NCI-H2081 (cell line): ENCODE measurements around the gene BORCS5.
"Not testable (repeated sequence)": the region's sequence is repeated elsewhere in the genome, so short reads cannot be mapped to it uniquely, and the experiment has no call there.

ENCODE experiments used
- DNase-seq, 2 experiments: peaks; one replicate each; lab custom pipeline; 2025; lab: John Stamatoyannopoulos, UW

Gene BORCS5

GRCh38 chr12:12488296-12488695 is 131.4 kb downstream of the BORCS5 start:
- no peak for DNase-seq

DNA sequence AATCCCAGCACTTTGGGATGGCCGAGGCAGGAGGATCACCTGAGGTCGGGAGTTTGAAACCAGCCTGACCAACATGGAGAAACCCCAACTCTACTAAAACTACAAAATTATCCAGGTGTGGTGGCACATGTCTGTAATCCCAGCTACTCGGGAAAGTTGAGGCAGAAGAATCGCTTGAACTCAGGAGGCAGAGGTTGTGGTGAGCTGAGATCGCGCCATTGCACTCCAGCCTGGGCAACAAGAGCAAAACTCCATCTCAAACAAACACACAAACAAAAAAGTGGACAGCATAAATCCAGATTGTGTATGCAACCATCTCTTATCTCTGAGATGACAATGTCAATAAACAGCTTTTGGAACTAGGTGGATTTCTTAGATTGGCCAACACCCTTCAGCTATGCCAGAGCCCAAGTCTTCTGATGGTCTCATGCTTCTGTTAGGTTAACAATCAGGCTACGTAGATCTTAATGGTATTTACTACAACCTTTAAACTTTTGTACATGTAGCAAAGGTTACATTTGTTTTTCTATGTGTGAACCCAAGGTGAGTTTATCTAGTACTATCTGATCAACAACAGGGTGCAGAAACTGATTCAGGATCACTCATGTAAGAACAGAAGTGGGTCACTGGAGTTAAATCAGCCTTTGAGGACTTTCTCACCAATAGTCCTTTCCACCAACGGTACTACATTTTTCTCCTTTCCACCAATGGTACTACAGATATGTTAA is 132.1 kb downstream of the BORCS5 start:
- DNase-seq = no peak

DNA sequence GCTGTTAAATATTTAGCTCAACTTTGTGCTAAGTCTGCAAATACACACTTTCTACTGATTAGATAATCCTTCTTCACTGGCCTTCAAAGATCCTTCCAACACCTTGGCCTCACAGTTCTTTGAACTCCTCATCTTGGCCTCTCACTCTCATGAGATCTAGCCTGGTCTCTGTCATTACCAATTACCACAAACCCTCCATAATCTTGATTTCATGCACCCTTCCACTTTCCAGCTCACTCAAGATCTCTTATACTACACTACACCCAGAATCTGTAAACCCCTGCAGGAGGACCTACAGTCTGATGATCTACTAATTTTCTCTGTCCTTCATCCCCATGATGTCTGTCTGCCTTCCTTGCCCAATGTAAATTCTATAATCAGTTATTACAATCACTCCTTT is 134.7 kb downstream of the BORCS5 start:
- DNase-seq = no peak

DNA sequence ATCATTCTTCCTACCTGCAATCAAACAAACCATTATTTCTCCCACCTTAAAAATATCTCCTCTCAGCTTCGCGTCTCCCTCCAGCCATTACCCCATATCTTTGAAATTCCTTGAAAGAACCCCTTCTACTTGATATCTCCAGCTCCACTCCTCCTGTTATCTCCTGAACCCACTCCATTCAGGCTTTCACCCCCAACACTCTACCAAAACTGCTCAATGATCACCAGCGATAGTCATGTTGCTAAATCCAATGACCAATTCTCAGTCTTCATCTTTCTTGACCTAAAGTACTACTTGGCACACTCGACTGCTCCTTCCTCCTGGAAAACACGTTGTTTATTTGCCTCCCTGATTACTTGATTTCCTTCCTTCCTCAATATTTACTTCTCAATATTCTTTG is 135.7 kb downstream of the BORCS5 start:
- no peak for DNase-seq

DNA sequence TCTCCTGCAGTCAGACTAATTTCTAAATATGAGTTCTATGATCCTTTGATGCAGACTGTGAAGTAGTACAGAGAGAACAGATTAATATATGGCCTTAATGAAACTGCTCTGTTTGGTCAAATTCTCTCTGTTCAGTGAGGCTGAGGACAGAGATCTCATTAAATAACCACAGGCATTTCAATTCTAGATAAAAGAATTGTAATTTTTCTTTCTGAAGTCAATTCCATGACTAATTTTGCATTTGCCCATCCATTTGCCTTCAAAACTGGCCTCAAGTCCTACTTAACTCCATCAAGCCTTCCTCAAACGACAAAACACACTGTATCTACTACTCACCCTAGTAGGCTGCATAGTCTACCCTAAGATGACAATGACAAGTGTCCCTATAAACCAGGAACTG is 138.7 kb downstream of the BORCS5 start:
- no peak for DNase-seq

DNA sequence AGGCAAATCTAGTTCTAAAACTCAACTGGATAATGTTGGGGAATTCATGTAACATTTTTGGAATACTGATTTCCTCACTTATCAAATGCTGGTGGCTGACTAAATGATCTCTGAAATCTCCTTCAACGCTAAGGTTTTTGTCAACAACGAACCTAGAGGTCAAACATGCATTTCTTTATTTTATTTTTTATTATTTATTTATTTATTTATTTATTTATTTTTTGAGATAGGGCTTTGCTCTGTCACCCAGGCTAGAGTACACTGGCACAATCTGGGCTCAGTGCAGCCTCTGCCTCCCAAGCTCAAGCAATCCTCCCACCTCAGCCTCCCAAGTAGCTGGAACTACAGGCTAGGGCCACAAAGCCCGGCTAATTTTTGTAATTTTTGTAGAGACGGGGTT is 141.3 kb downstream of the BORCS5 start:
- no peak for DNase-seq

DNA sequence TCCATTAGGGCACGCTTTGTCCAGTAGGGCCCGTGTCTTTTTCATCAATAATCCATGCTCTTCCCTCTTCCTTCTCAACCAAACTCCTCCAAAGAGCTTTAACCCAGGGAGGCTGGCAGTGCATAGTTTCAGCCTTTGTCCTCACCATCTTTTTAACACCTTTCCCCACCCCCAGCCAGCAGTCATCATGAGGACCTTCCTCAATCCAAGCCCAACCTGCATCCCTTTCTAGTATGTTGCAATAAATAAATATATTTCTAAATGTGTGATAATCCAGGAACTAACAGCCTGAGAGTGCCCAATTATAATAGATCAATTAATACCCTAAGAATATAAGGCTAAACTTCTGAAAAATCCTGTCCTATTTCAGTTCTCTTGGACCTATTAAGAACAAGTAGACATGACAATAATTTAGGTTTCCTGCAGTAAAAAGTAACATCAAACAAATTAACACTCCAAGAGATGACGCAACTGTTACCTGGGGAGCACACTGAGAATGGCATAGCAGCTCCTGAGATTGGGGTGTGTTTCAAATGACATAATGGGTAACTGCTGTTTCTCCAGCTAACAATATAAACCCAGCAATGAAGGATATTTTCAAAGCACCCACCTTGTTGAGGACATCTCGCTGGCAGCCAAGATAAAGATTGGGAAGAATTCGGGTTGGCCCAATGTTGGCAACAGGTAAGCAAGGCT is 143.2 kb downstream of the BORCS5 start:
- no peak for DNase-seq

GRCh38 chr12:12501121-12501520 is 144.2 kb downstream of the BORCS5 start:
- DNase-seq = no peak

- not testable (repeated sequence) for DNase-seq
These were observed 145.4 kb downstream of the BORCS5 start for GRCh38 chr12:12502130-12502814.

DNA sequence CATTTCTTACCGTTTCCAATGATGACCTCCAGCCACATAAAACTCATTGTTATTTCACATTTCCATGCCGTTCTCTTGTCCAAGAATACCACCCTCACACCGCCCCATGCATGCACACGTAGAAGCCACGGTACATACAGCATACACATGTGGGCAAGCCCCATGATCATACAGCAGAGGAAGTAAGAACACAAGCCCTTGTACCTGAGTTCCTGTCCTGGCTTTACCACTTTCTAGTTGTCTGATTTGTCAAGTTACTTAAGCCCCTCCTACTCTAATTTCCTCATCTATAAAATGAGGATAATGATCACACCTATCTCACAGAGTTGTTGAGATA is 145.9 kb downstream of the BORCS5 start:
- DNase-seq = no peak

- DNase-seq = no peak
These were observed 146.7 kb downstream of the BORCS5 start for GRCh38 chr12:12503384-12504078.

DNA sequence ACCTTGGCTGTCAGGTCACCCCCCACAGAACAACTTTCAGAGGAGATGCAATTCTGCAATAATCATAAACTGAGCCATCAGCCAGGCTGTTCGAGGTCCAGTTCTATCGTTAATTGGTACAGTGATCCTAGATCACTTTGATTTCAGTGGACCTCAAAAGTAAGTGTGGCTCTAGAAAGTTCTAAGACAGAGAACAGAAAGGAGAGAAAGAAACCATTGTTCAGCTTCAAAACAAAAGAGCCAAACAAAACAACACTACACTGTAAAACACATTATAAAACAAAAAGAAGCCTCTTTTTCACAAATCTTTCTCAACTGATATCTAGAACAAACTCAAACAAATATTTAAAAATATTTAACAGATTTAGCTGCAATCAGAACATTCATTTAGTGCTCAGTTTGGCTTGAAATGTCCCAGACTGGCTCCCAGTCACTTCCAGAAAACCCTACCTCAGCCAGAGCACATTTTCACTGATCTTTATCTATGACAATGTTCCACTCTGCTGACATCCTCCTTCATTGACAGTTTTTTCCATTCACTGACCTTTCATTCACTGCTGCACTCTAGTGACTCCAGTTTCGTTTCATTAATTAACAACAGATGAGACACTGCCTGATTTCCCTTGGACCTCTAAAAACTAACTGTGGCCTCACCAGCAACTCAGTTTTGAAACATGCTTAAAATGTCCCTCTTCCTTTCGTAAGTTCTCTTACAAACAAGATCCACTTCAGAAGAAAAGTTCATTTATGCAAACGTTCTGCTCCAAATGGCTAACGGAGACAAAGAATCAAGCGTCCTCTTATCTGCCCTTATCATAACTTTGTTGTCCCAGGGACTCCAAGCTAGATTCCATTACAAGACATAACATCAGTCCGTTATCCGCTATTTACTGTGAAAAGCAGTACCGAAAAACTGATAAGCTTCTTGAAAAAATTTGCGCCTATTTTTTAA is 148.9 kb downstream of the BORCS5 start:
- DNase-seq = no peak

- no peak for DNase-seq
These were observed 149.6 kb downstream of the BORCS5 start for GRCh38 chr12:12506496-12506890.

- DNase-seq = no peak
These were observed 150.2 kb downstream of the BORCS5 start for GRCh38 chr12:12507121-12507520.

DNA sequence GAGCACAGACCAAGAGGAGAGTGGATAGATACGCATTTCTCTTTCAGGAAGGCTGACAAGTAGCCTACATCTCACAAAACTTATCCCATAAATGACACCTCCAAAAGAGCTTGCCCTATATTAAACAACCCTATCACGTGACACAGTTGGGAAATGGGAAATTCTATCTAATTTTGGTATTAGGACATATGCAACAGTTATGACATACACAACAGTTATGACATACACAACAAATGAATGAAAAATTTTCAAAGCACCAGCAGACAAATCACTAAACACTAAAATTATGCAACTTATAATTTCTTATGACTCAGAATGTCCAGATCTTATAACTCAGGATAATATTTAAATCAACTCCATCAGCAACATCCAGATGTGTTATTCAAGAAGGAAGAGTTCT is 151.7 kb downstream of the BORCS5 start:
- DNase-seq = no peak

GRCh38 chr12:12510141-12510540 is 153.3 kb downstream of the BORCS5 start:
- DNase-seq = no peak

GRCh38 chr12:12510551-12510950 is 153.7 kb downstream of the BORCS5 start:
- no peak for DNase-seq

DNA sequence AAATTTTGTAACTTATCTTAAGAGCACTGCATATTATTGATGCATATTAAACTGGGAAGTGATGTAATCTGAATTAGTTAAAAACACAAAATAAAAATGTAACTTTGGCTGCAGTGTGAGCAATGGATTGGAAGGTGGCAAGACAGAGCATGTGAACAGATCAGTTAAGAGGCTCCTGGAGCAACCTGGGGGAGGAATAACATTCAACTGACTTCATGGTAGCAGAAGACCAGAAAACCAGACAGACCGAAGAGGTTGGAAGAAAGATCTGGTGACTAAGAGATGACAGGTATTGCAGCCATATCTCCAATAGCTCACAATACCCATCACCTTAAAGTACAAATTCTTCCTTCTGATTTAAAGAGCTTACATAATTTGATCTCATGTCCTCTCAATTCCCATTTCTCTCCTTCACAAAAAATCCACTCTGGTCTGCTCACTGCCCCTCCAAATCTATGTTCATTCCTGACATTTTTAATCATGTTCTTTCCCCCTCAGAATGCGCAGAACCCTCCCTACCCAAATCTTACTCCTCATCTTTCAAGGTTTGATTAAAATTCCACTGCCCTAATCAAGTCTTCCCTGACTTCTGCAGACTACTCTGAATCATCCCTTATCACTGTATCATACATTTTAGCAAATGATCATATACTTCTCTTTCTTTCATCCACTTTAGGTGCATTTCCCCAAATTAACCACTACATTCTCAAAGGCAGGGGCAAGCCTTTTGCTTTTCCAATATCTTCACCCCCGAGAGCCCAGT is 154.3 kb downstream of the BORCS5 start:
- no peak for DNase-seq

GRCh38 chr12:12511895-12512711 is 155.2 kb downstream of the BORCS5 start:
- DNase-seq = no peak
